Stimulated activated CD8-positive, alpha-beta memory T cell treated with anti-CD3 and anti-CD28 coated beads, Interleukin-15, amount 100 ng/mL, for 48 hours (primary cell): ENCODE results near the gene NAALADL2.
"Not testable (repeated sequence)": the region's sequence is repeated elsewhere in the genome, so short reads cannot be mapped to it uniquely, and the experiment has no call there.

Source experiments
- DNase-seq, 2 donors: peaks; one replicate each; pipeline ENCODE4 v3.0.0-alpha.2; 2020; ENCODE audit warnings: low read depth in 2 of 2

The NAALADL2 gene

DNA sequence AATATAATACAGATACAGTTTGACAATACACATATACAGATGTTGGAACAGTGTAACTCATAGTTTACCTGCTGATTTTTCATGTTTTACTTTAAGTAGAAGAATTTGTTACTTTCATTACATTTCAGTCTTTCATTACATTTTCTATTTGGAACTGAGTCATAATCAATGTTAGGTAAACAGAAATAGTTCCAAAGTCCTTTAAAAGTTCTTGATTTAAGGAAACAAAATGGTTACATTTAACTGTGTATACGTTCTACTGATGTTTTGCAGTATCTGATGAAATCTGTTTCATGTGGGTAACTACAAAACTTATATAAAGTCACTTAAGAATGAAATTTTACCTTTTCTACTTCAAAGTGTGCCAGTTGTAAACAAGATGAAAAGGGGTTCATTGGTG is 721.2 kb downstream of the NAALADL2 start:
- no peak for DNase-seq

GRCh38 chr3:175585898-175586297 is 726.8 kb downstream of the NAALADL2 start:
- DNase-seq = no peak

DNA sequence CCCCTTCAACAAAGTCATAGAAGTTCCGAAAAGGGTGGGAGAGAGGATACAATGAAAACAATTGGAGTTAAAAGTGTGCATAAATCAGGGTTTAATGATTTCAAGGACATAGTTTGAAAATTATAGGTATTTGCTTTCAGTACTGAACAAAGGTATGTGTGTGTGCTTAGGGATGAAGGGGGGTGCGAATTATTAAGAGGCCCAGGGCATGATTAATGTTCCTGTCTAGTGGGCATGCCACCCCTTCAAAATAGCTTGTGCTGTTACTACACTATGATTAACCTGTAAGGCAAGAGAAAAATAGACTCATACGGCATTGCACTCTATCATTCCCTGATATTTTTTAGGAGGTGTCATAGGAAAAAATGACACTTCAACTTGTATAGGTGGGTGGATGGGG is 731.6 kb downstream of the NAALADL2 start:
- DNase-seq = no peak

DNA sequence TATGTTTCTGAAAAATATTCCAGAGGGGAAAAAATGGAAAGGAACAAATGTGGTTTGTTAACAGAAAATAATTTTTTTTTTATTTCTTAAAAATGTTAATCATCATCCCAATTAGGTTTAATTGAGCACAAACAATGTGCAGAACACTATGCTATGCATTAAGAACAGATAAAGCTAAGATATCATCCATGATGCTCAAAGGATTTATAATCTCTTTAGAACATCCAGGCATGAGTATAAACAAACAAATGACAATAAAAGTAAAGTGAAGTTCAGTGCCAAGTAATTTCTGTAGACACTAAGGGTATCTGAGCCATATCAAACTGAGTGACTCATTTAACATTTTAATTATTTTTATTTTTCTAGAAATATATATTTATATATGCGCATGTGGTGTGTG is 732.2 kb downstream of the NAALADL2 start:
- DNase-seq = no peak

DNA sequence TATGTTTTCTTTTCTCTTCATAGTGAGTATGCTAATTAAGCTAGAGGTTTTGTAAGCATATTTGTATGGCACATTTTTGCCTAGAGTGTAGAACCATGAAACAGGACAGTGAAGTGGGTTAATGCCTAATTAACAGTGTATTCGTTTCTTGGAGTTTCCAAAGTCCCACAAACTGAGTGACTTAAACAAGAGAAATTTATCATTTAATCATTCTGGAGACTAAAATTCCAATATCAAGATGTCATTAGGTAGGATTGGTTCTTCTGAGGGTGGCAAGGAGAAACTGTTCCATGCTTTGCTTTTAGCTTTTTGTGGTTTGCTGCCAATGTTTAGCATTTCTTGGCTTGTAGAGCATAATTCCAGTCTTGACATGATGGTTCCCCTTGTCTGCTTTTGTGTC is 734.2 kb downstream of the NAALADL2 start:
- no peak for DNase-seq

GRCh38 chr3:175598740-175599139 is 739.6 kb downstream of the NAALADL2 start:
- no peak for DNase-seq

GRCh38 chr3:175601521-175601920 is 742.4 kb downstream of the NAALADL2 start:
- no peak for DNase-seq

GRCh38 chr3:175605851-175606250 is 746.7 kb downstream of the NAALADL2 start:
- DNase-seq = no peak

DNA sequence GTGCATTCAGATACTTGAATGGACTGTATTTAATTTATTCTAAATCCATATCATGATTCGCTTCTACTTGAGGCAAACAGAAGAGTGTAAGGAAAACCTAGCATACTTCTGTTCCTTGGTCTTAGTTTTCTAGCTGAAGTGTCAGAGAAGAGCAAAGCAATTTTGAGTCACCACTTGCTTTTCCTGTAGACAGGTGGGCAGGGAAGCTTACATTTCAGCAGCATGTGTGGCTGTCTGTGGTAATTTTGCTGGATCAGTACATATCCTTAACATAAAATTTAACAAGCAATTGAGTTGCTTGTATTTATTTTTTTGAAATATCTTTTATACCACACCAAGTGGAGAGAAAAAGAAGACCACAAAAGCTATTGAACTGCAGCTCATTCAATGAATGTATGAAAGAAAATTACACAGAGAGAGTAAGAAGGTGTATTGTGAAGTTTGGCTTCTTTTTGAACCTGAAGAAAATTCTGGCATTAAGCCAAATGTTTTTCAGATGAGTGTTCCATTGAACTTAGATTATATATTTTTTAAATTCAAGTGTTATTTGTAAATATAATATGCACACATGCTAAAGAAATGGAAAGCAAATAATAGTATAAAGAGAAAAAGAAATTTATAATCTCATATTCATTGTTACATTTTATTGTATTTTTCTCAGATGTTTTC is 747.6 kb downstream of the NAALADL2 start:
- no peak for DNase-seq

- no peak for DNase-seq
These were observed 749.2 kb downstream of the NAALADL2 start for GRCh38 chr3:175608356-175608755.

DNA sequence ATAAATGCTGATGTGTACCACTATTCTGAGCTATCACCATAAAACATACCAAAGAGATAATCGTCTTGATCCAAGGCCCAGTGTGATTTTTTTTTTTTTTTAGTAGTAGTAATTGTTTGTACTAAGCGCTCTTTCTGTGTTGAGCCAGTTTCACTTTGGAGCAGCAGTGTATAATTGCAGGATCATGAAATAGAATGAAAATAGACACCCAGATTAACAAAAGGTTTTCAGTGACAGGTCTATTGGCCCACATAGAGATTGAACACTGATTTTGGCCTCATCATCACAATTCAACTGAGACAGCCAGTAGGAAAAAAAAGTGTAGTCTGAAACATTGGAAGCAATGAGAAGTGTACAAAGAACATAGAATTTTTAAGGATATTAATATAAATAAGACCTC is 749.8 kb downstream of the NAALADL2 start:
- DNase-seq = no peak

GRCh38 chr3:175612487-175613196 is 753.5 kb downstream of the NAALADL2 start:
- DNase-seq = no peak

GRCh38 chr3:175614107-175614506 is 755.0 kb downstream of the NAALADL2 start:
- not testable (repeated sequence) for DNase-seq

- no peak for DNase-seq
These were observed 758.1 kb downstream of the NAALADL2 start for GRCh38 chr3:175617247-175617646.

- no peak for DNase-seq
These were observed 760.2 kb downstream of the NAALADL2 start for GRCh38 chr3:175619369-175619768.

- no peak for DNase-seq
These were observed 761.0 kb downstream of the NAALADL2 start for GRCh38 chr3:175620093-175620492.

DNA sequence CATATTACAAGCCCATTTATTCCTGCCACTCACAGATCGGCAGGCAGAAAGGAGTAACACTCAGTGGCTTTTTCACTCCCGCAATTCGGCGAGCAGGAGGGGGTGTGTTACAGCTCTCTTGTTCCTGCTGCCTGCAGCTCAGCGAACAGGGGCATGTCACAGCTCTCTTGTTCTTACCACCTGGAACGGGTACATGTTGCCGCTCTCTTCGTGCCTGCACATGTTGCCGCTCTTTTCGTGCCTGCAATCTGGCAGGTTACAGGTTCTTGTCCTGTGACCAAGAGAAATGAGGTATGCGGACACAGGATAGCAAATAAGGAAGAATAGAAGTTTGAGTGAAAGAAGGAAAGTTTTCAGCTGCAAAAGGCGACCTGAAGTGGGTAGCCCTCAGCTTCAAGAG is 761.4 kb downstream of the NAALADL2 start:
- no peak for DNase-seq

GRCh38 chr3:175640958-175641357 is 781.8 kb downstream of the NAALADL2 start:
- no peak for DNase-seq

DNA sequence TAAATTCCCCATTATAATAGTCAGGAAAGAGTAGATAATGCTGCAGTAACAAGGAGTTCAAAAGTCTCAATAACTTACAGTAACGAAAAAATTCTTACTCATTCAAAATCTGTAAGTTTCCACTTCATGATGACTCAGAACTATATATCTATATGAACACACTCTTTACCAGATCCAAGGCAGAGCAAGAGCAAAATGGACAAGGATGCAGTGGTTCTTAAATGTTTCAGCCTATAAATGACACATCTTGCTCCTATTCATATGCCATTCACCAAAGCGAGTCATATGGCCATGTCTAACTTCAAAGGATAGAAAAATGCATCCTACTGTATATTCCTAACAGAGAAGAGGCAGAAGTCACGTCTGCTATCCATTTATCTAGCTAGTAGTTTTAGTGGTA is 787.7 kb downstream of the NAALADL2 start:
- no peak for DNase-seq

- no peak for DNase-seq
These were observed 789.8 kb downstream of the NAALADL2 start for GRCh38 chr3:175648899-175649298.

GRCh38 chr3:175651716-175652115 is 792.6 kb downstream of the NAALADL2 start:
- no peak for DNase-seq

DNA sequence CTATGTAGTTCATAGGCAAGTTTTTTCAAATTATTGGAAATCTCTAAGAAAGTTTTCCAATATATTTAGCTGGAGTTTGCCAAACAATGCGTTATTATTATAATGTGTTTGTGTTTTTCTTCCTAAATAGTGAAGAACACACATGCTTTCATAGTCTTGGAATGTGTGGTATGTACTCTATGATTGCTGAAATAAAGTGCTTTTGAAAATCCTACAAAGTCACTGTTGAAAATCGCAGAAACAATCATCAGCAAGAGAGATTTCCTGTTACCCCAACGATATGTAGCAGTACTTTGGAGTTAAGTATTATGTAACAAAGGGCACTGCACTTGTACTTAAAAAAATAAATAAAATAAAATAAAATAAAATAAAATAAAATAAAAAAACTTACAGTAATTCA is 796.2 kb downstream of the NAALADL2 start:
- DNase-seq = no peak

GRCh38 chr3:175656461-175656860 is 797.3 kb downstream of the NAALADL2 start:
- DNase-seq = no peak
